Hepatocyte (in vitro differentiated cells): ENCODE measurements around the gene APEH.

ENCODE experiments used
- CTCF ChIP-seq: fragments of 200-600 bp; sonication (generic); IDR thresholded peaks from 2 replicates; pipeline ENCODE4 v1.5.1; 2016; ENCODE audit warnings: antibody characterized with exemption, mild to moderate bottlenecking; ENCODE audit not compliant: poor library complexity
- EZH2 ChIP-seq: fragments of 200-600 bp; sonication (generic); IDR thresholded peaks from 2 replicates; pipeline ENCODE4 v1.6.1; 2016; ENCODE audit warnings: antibody characterized with exemption, mild to moderate bottlenecking, borderline replicate concordance
- EZH2phosphoT487 ChIP-seq: fragments of 200-600 bp; sonication (generic); IDR thresholded peaks from one replicate; pipeline ENCODE4 v1.6.1; 2018; ENCODE audit warnings: antibody characterized with exemption, mild to moderate bottlenecking, low read depth, moderate library complexity; ENCODE audit not compliant: unreplicated experiment, severe bottlenecking

GRCh38 chr3:49717959-49718857, 44.1 kb downstream of the APEH start:
- no peak for TF ChIP-seq CTCF
- TF ChIP-seq EZH2 = no peak
- TF ChIP-seq EZH2phosphoT487 = no peak
